Measurements from ENCODE around the gene DAB1. TPM values are rescaled to one million over a fixed set of nuclear protein-coding genes. Genes with fewer than 3 reads are reported as not detected.

Gene DAB1
- total RNA-seq, 1 donor = 0.45 TPM

- TF ChIP-seq, protein P1, sequence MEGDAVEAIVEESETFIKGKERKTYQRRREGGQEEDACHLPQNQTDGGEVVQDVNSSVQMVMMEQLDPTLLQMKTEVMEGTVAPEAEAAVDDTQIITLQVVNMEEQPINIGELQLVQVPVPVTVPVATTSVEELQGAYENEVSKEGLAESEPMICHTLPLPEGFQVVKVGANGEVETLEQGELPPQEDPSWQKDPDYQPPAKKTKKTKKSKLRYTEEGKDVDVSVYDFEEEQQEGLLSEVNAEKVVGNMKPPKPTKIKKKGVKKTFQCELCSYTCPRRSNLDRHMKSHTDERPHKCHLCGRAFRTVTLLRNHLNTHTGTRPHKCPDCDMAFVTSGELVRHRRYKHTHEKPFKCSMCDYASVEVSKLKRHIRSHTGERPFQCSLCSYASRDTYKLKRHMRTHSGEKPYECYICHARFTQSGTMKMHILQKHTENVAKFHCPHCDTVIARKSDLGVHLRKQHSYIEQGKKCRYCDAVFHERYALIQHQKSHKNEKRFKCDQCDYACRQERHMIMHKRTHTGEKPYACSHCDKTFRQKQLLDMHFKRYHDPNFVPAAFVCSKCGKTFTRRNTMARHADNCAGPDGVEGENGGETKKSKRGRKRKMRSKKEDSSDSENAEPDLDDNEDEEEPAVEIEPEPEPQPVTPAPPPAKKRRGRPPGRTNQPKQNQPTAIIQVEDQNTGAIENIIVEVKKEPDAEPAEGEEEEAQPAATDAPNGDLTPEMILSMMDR (IDR thresholded peaks at IDR 0.05; ENCODE audit: insufficient read depth, low read length) = no peak
- no peak overlapping the region for H3K4me3 ChIP-seq (ENCODE audit: low read depth, low read length)
- no peak for DNase-seq (ENCODE audit: low read depth)
These were observed 359.3 kb downstream of the DAB1 start for GRCh38 chr1:57064379-57065140.

- no peak overlapping the region for H3K4me3 ChIP-seq (ENCODE audit: low read depth, low read length)
- TF ChIP-seq, protein P1 (IDR thresholded peaks at IDR 0.05; ENCODE audit: insufficient read depth, low read length) = no peak
- DNase-seq (ENCODE audit: low read depth) = no peak
These were observed 360.3 kb downstream of the DAB1 start for GRCh38 chr1:57063406-57064125.

DNA sequence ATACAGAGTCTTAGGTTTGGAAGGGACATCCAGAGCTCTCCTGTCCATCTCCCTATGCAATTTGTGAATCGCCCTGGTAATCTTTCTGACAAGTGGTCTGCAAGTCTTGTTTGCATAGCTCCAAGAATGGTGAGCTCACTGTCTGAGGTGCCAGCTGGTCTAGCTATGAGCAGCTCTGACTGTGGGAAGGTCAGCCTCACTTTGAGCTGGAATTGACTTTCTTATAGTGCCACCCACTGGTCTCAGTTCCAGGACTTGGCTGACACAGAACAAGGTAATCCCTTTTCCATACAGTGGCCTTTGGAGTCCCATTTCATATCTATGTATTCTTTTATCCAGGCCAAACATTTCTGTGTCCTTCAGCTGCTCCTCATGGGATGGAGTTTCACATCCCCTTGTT lies 362.5 kb downstream of the DAB1 start:
- no peak overlapping the region for H3K4me3 ChIP-seq (ENCODE audit: low read depth, low read length)
- TF ChIP-seq, protein P1 (IDR thresholded peaks at IDR 0.05; ENCODE audit: insufficient read depth, low read length) = no peak
- peak; percentile 53 for DNase-seq (ENCODE audit: low read depth)

DNA sequence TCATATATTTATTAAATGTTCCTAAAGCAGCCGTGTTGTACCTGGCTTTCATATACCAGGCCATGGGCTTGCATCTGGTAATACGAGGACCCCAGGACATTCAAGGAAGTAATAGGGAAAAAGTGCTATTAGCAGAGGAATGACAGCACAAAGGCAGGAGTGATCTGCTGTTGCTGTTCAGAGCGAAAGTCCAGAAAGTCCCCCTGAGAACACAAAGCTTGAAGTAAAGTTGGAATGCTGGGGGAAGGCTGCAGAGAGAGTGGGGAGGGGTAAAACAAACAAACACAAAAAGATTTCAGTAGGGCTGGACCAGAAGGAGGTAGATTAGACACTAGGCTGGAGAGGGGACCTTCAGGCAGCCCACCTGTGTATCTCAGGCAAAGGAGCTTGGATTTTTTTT lies 363.4 kb downstream of the DAB1 start:
- no peak overlapping the region for H3K4me3 ChIP-seq (ENCODE audit: low read depth, low read length)
- TF ChIP-seq, protein P1 (IDR thresholded peaks at IDR 0.05; ENCODE audit: insufficient read depth, low read length) = no peak
- DNase-seq (ENCODE audit: low read depth) = no peak

- no peak overlapping the region for H3K4me3 ChIP-seq (ENCODE audit: low read depth, low read length)
- TF ChIP-seq, protein P1 (IDR thresholded peaks at IDR 0.05; ENCODE audit: insufficient read depth, low read length) = no peak
- DNase-seq (ENCODE audit: low read depth) = no peak
These were observed 365.0 kb downstream of the DAB1 start for GRCh38 chr1:57058652-57059501.

- no peak for DNase-seq (ENCODE audit: low read depth)
- TF ChIP-seq, protein P1 (IDR thresholded peaks at IDR 0.05; ENCODE audit: insufficient read depth, low read length) = no peak
These were observed 375.0 kb downstream of the DAB1 start for GRCh38 chr1:57048856-57049255.

More at GRCh38 chr1:57048856-57049255, 375.0 kb downstream of the DAB1 start:
- H3K4me3 ChIP-seq (ENCODE audit: low read depth, low read length) = no peak overlapping the region

Measured in fibroblast of the aortic adventitia (primary cell).